ENCODE results near the gene SPRR5.

SPRR5 gene

DNA sequence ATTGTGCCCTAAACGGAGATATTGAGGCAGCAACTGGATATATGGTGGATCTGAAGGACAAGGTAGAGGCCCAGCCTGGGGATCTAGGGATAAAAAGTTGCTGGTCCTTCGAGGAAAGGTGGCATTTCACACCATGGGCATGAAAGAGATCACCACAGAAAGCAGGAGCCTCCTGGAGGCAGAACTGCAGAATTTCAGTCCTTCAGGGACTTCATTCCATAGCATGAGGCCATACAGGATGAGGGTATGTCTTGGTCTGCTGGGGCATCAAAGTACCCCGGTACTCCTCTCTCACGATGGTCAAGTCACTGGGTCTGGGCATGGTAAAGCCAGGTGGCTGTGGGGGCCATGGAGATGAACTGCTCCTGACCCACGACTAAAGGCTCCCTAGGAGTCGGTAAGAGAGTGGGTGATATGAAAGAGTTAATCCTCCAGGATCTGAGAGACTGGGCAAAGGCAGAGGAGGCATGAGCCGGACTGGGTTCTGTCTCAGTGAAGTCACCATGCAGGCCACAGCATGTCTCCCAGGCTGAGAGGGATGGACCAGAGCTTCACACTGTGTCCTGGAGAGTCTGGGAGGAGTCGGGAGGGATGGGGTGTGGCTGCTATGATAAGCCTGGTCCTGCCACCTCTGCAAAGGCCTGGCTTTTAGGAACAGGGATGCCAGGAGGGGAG, 5.8 kb upstream of the SPRR5 start:
- Histone ChIP-seq H3K4me2 (ENCODE audit: low read depth, low read length) (no peak overlapping the region), H3K4me3 (ENCODE audit: low read length) (no peak overlapping the region), H4K20me1 (ENCODE audit: insufficient read depth, low read length) (no peaks in the 10 kb centered on the region), H3K36me3 (replicated peaks; ENCODE audit: insufficient read depth, low read length) (no peaks in the 10 kb centered on the region), H3K4me1 (ENCODE audit: low read length) (no peaks in the 10 kb centered on the region), H3K9me3 (replicated peaks; ENCODE audit: insufficient read depth, low read length) (no peaks in the 10 kb centered on the region), H3K79me2 (ENCODE audit: low read length) (no peaks in the 10 kb centered on the region), H3K9me2 (replicated peaks; ENCODE audit: insufficient read depth, low read length) (no peaks in the 10 kb centered on the region), H3F3A (ENCODE audit: insufficient read depth, low read length) (no peaks in the 10 kb centered on the region), H3K27me3 (replicated peaks; ENCODE audit: insufficient read depth, low read length) (no peaks in the 10 kb centered on the region), H2AFZ (ENCODE audit: low read length) (no peak overlapping the region), H3K27ac (ENCODE audit: low read length) (no peak overlapping the region), H3K9ac (ENCODE audit: low read length) (no peak overlapping the region)
- DNase-seq = no peak
- TF ChIP-seq EZH2phosphoT487 (IDR thresholded peaks at IDR 0.05; ENCODE audit: low read length) (no peak), EZH2 (optimal IDR thresholded peaks at IDR 0.05; ENCODE audit: low read depth, low read length) (no peak)
- TF ChIP-seq, protein P1, sequence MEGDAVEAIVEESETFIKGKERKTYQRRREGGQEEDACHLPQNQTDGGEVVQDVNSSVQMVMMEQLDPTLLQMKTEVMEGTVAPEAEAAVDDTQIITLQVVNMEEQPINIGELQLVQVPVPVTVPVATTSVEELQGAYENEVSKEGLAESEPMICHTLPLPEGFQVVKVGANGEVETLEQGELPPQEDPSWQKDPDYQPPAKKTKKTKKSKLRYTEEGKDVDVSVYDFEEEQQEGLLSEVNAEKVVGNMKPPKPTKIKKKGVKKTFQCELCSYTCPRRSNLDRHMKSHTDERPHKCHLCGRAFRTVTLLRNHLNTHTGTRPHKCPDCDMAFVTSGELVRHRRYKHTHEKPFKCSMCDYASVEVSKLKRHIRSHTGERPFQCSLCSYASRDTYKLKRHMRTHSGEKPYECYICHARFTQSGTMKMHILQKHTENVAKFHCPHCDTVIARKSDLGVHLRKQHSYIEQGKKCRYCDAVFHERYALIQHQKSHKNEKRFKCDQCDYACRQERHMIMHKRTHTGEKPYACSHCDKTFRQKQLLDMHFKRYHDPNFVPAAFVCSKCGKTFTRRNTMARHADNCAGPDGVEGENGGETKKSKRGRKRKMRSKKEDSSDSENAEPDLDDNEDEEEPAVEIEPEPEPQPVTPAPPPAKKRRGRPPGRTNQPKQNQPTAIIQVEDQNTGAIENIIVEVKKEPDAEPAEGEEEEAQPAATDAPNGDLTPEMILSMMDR (IDR thresholded peaks at IDR 0.05; ENCODE audit: low read length) = no peak

DNA sequence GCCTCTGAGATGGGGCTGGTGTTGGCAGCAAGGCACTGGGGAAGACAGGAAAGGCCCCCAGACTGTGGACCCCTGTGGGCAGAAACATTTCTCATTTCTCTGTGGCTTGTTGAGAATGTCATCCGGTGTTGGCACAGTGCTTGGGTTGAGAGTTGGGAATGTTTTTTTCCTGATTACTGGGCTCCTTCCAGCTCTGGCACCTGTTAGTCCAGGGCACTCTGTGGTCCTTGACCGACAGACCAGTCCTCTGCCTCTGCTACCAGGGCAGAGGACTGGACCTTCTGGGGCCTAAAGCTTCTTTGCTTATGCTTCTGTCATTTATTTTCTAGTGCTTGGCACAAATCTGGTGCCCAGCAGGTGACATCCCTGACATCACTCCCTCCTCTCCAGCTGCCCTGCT, 4.8 kb upstream of the SPRR5 start:
- no peak overlapping the region for H3K4me3 ChIP-seq (ENCODE audit: low read length)
- H3K4me1 ChIP-seq (ENCODE audit: low read length) = no peaks in the 10 kb centered on the region
- H3K9me2 ChIP-seq (replicated peaks; ENCODE audit: insufficient read depth, low read length) = no peaks in the 10 kb centered on the region
- H3K9ac ChIP-seq (ENCODE audit: low read length) = no peak overlapping the region
- no peak overlapping the region for H3K4me2 ChIP-seq (ENCODE audit: low read depth, low read length)
- no peak overlapping the region for H3K27ac ChIP-seq (ENCODE audit: low read length)
- no peaks in the 10 kb centered on the region for H3K79me2 ChIP-seq (ENCODE audit: low read length)
- no peaks in the 10 kb centered on the region for H3F3A ChIP-seq (ENCODE audit: insufficient read depth, low read length)
- DNase-seq = no peak
- no peak overlapping the region for H2AFZ ChIP-seq (ENCODE audit: low read length)
- H3K9me3 ChIP-seq (replicated peaks; ENCODE audit: insufficient read depth, low read length) = no peaks in the 10 kb centered on the region
- no peak for TF ChIP-seq EZH2phosphoT487 (IDR thresholded peaks at IDR 0.05; ENCODE audit: low read length)
- H3K27me3 ChIP-seq (replicated peaks; ENCODE audit: insufficient read depth, low read length) = no peaks in the 10 kb centered on the region
- no peaks in the 10 kb centered on the region for H3K36me3 ChIP-seq (replicated peaks; ENCODE audit: insufficient read depth, low read length)
- no peaks in the 10 kb centered on the region for H4K20me1 ChIP-seq (ENCODE audit: insufficient read depth, low read length)

DNA sequence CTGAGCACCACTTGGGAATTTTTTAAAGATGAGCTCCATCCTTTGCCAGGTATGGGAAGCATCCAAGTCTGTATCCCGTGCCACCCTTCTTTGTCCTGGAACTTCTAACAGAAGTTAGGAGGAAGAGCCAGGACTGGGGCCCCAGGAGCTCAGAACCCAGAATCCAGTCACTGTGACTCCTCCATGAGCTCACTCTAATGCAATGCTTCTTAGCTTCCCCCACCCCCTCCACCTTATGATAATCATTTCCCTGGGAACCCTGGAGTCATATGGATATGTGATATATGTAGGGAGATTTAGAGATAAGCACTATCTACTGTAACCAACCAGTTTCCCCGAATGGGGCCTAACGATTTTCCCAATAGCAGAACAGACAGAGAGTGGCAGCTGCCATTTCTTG, 758 bp upstream of the SPRR5 start:
- H4K20me1 ChIP-seq (ENCODE audit: insufficient read depth, low read length) = no peaks in the 10 kb centered on the region
- H3K36me3 ChIP-seq (replicated peaks; ENCODE audit: insufficient read depth, low read length) = no peaks in the 10 kb centered on the region
- H3K79me2 ChIP-seq (ENCODE audit: low read length) = no peaks in the 10 kb centered on the region
- TF ChIP-seq, protein P1 (IDR thresholded peaks at IDR 0.05; ENCODE audit: low read length) = no peak
- TF ChIP-seq EZH2phosphoT487 (IDR thresholded peaks at IDR 0.05; ENCODE audit: low read length) (no peak), EZH2 (optimal IDR thresholded peaks at IDR 0.05; ENCODE audit: low read depth, low read length) (no peak)
- H3K27me3 ChIP-seq (replicated peaks; ENCODE audit: insufficient read depth, low read length) = no peaks in the 10 kb centered on the region
- H3K9me2 ChIP-seq (replicated peaks; ENCODE audit: insufficient read depth, low read length) = no peaks in the 10 kb centered on the region
- H2AFZ ChIP-seq (ENCODE audit: low read length) = no peak overlapping the region
- H3K9me3 ChIP-seq (replicated peaks; ENCODE audit: insufficient read depth, low read length) = no peaks in the 10 kb centered on the region
- H3F3A ChIP-seq (ENCODE audit: insufficient read depth, low read length) = no peaks in the 10 kb centered on the region
- H3K4me2 ChIP-seq (ENCODE audit: low read depth, low read length) = no peak overlapping the region
- H3K4me3 ChIP-seq (ENCODE audit: low read length) = no peak overlapping the region
- no peak for DNase-seq
- no peak overlapping the region for H3K27ac ChIP-seq (ENCODE audit: low read length)
- no peaks in the 10 kb centered on the region for H3K4me1 ChIP-seq (ENCODE audit: low read length)
- H3K9ac ChIP-seq (ENCODE audit: low read length) = no peak overlapping the region

DNA sequence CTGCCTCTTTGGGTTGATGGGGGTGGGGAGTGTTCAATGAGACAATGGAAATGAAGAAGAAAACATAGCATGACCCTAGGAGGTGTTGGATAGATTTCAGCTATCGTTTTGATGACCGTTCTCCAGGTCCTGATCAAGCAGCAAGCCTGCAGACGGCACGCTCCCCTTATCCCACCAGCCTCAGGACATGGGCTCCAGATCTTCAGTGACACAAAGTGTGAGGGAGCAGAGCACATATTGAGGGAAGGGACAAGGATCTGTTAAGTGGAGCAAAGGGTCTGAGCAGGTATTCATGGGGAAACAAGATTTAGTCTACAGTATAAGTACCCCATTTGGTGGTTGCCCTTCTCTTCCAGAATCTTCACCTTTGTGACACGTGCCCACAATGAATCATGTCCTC, 4.7 kb downstream of the SPRR5 start:
- Histone ChIP-seq H3K79me2 (ENCODE audit: low read length) (no peaks in the 10 kb centered on the region), H3F3A (ENCODE audit: insufficient read depth, low read length) (no peaks in the 10 kb centered on the region), H4K20me1 (ENCODE audit: insufficient read depth, low read length) (no peaks in the 10 kb centered on the region), H3K27me3 (replicated peaks; ENCODE audit: insufficient read depth, low read length) (no peaks in the 10 kb centered on the region), H3K9ac (ENCODE audit: low read length) (no peak overlapping the region), H3K27ac (ENCODE audit: low read length) (no peak overlapping the region), H3K9me3 (replicated peaks; ENCODE audit: insufficient read depth, low read length) (no peaks in the 10 kb centered on the region), H3K9me2 (replicated peaks; ENCODE audit: insufficient read depth, low read length) (no peaks in the 10 kb centered on the region), H3K36me3 (replicated peaks; ENCODE audit: insufficient read depth, low read length) (no peaks in the 10 kb centered on the region), H3K4me2 (ENCODE audit: low read depth, low read length) (no peak overlapping the region), H3K4me1 (ENCODE audit: low read length) (no peaks in the 10 kb centered on the region), H2AFZ (ENCODE audit: low read length) (no peak overlapping the region), H3K4me3 (ENCODE audit: low read length) (no peak overlapping the region)
- DNase-seq = no peak
- TF ChIP-seq, protein P1 (IDR thresholded peaks at IDR 0.05; ENCODE audit: low read length) = no peak
- no peak for TF ChIP-seq EZH2phosphoT487 (IDR thresholded peaks at IDR 0.05; ENCODE audit: low read length)
- no peak for TF ChIP-seq EZH2 (optimal IDR thresholded peaks at IDR 0.05; ENCODE audit: low read depth, low read length)
